LNCAP (cell line): Measurements from ENCODE around the gene MAP3K20.

Experiments
- TF ChIP-seq, protein P1 (sequence below): fragments of 450-650 bp; IDR thresholded peaks from 2 replicates; pipeline ENCODE4 v1.5.1; 2017; ENCODE audit warnings: mild to moderate bottlenecking

MAP3K20 gene

DNA sequence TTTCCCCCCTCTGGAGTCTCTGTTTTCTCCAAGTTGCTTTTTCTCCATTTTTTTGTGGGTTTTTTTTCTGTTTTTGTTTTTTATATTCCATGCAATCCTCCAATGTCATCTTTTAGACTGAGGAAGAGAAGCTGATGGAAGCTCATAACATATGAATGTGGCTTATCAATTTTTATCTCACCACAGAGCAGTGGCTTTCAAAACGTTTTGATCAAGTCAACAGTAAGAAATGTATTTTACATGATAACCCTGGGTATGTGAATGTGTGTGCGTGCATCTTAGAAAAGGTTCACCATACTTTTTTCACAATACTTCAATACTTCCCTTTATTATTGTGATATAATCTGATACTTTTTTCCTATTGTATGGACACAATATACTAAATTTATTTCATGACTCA lies 214.4 kb downstream of the MAP3K20 start:
- TF ChIP-seq, protein P1, sequence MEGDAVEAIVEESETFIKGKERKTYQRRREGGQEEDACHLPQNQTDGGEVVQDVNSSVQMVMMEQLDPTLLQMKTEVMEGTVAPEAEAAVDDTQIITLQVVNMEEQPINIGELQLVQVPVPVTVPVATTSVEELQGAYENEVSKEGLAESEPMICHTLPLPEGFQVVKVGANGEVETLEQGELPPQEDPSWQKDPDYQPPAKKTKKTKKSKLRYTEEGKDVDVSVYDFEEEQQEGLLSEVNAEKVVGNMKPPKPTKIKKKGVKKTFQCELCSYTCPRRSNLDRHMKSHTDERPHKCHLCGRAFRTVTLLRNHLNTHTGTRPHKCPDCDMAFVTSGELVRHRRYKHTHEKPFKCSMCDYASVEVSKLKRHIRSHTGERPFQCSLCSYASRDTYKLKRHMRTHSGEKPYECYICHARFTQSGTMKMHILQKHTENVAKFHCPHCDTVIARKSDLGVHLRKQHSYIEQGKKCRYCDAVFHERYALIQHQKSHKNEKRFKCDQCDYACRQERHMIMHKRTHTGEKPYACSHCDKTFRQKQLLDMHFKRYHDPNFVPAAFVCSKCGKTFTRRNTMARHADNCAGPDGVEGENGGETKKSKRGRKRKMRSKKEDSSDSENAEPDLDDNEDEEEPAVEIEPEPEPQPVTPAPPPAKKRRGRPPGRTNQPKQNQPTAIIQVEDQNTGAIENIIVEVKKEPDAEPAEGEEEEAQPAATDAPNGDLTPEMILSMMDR: no peak

DNA sequence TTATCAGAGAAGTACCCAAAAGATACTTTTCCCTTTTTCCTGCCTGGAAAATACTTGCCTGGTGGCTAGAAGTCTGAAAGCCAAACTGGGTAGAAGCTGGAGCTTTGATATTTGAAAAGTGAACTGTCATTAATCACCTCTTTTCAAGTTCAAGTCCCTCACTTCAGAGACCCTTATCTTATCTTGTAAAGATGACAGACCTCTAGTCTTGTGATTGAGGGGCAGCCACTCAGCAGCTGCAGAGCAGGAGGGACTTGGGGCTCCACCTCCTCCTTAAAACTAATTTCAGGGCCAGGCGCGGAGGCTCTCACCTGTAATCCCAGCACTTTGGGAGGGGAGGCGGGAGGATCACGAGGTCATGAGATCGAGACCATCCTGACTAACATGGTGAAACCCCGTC lies 214.9 kb downstream of the MAP3K20 start:
- TF ChIP-seq, protein P1: no peak

DNA sequence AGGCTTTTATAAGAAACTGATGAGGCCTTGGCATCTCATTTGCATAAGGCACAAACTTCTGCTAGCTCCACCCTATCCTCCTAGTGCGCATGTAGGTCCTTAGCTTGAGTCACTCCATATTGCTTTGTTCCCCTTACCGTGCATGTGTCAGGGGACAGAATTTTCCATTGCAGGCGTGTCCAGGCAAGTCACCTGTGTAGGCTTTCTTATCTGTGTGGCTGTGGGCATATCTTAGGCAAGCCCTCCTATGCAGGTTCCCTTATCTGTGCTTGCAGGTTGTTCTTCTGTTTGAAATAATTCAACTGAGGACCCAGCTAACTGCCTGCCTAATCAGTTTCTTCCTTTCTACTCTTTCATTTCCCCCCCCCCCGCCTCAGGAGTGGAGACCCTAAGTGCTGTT lies 215.8 kb downstream of the MAP3K20 start:
- TF ChIP-seq, protein P1: no peak

DNA sequence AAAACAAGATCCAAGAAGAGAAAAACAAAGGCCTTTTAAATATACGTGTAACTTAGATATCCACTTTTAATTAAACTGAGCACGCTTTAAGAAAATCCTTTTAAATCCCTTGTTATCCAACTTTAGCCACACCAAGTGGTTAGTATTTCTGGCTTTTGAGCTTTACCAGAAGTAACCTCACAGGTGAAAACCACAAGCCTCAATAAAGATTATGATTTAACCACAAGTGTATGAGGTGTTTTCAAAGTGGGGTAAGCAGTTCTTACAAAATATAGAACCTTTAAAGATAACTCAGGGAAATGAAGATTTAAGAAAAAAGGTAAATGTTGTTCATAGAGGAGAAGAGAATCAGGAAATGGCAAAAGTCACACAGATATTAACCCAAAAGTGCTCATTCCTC lies 220.6 kb downstream of the MAP3K20 start:
- TF ChIP-seq, protein P1: no peak

DNA sequence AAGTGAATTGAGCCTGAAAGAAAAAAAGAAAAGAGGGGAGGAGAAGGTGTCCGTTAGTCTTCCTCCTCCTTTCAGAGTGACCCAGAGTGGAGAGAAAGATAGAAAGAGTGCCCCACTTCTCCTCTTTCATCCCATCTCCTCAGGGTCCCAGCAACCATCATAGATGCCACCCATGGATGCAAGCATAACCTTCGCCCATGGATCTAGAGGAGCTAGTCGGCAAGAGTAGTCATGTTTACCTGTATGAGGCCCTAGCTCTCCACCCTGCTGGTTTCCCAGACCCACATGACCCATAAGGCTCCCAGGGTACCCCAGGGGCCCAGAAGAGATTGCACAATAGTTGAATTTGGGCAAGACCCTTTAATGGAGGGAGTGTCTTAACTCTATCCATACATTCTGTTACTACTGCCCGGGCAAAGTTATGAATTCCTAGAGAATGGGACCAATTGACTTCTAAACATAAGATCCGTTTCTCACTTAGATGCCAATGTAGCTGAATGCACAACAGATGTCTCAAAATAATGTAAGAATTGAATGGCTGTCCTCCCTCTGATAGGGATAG lies 223.0 kb downstream of the MAP3K20 start:
- TF ChIP-seq, protein P1: no peak

DNA sequence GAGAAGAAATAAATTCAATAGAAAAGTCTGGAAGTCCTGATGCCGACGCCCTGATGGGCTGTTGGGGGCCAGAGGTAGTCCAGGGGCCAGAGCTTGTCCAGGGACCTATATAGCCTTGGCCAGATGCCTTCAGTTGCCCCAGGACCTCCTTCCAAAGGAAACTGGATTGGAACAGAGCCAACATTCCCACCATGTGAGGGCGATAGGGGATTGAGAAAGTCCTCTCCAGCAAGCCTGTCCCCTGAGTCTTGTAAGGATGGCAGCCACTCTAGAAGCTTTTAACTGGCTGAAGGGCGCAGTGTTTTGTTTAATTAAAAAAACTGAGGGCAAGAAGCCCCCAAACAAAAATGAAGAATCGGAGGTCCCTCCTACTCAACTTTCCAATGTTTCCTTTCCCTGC lies 224.1 kb downstream of the MAP3K20 start:
- TF ChIP-seq, protein P1: no peak

DNA sequence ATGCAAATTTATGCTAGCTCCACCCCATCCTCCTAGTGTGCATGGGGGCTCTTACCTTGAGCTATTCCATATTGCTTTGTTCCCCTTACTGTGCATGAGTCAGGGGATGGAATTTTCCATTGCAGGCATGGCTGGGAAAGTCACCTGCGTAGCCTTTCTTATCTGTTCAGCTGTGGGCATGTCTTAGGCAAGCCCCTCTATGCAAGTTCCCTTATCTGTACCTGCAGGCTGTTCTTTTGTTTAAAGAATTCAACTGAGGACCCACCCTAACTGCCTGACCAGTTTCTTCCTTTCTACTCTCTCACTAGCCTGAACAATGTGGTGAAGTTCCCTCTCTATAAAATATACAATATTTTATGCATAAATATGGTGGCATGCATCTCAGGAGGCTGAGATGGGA lies 224.8 kb downstream of the MAP3K20 start:
- TF ChIP-seq, protein P1: no peak

DNA sequence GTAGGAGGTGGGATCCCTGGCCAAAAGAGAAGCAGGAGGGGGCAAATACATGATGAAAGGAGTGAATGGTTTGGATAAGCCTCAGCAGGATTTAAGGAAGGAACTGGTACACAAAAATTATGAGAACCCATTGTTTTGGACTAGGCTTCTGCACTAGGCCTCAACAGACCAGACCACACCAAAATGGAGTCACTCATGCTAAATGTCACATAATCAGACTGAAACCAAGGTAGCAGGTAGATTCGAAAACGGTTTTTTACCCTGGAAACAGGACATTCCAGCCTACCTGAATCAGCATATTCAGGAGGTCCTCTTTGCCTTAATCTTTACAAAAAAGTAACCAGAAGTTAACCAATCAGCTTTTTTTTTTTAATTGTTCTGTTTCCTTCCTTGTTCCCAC lies 229.7 kb downstream of the MAP3K20 start:
- TF ChIP-seq, protein P1: no peak
